Stomach (tissue), 4 donors: ENCODE results near the gene AKAP17A.
"Not testable (repeated sequence)": the region's sequence is repeated elsewhere in the genome, so short reads cannot be mapped to it uniquely, and the experiment has no call there.

ENCODE experiments used
- CTCF ChIP-seq, 7 experiments: fragments of 450-650 bp in 4 of 7; fragments of 200-600 bp in 3 of 7; sonication (generic) in 3 of 7; IDR thresholded peaks; one replicate each; pipeline ENCODE4 v1.5.1; 2016 to 2019; ENCODE audit warnings: antibody characterized with exemption in 7 of 7, control low read depth in 2 of 7, mild to moderate bottlenecking in 1 of 7
- EP300 ChIP-seq: sonication (generic); formaldehyde crosslinking; IDR thresholded peaks from one replicate; pipeline ENCODE4 v1.6.1; 2017; ENCODE audit warnings: antibody characterized with exemption

GRCh38 chrX:1624158-1624860, 32.9 kb downstream of the AKAP17A start:
- not testable (repeated sequence) for TF ChIP-seq EP300; CTCF (IDR thresholded peaks at IDR 0.05)
